OCI-M2 (cell line): ENCODE measurements around the gene TRIM44.

Experiments
- DNase-seq: peaks from one replicate; lab custom pipeline; 2025; ENCODE audit not compliant: unreplicated experiment; lab: John Stamatoyannopoulos, UW

TRIM44 gene, protein sequence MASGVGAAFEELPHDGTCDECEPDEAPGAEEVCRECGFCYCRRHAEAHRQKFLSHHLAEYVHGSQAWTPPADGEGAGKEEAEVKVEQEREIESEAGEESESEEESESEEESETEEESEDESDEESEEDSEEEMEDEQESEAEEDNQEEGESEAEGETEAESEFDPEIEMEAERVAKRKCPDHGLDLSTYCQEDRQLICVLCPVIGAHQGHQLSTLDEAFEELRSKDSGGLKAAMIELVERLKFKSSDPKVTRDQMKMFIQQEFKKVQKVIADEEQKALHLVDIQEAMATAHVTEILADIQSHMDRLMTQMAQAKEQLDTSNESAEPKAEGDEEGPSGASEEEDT

DNA sequence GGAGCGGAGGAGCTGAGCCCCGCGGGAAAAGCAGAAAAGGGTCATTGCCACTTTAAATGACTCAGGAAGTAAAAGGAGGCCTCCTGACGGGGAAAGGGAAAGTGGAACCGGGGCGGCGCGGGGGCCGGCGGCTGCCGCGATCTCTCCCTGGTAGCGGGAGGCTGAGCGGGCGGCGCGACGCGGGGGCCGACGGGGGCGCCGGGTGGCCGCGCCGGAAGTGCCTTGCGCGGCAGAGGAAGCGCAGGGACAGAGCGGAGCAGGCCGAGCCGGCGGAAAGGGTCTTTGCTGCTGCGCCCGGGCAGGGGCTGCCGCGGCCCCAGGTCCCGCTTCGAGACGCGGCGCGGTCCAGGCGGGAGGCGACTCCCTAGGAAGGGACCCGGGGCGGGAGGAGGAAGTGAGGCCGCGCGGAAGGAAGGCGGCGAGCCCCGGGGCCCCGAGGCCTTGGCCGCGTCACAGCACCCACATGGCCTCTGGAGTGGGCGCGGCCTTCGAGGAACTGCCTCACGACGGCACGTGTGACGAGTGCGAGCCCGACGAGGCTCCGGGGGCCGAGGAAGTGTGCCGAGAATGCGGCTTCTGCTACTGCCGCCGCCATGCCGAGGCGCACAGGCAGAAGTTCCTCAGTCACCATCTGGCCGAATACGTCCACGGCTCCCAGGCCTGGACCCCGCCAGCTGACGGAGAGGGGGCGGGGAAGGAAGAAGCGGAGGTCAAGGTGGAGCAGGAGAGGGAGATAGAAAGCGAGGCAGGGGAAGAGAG is at the start of gene TRIM44:
TSS of gene TRIM44 (plus strand) at position 127 of the 759 bp plus-strand sequence. CDS start at position 464, 337 bp downstream.
- DNase-seq = no peak

DNA sequence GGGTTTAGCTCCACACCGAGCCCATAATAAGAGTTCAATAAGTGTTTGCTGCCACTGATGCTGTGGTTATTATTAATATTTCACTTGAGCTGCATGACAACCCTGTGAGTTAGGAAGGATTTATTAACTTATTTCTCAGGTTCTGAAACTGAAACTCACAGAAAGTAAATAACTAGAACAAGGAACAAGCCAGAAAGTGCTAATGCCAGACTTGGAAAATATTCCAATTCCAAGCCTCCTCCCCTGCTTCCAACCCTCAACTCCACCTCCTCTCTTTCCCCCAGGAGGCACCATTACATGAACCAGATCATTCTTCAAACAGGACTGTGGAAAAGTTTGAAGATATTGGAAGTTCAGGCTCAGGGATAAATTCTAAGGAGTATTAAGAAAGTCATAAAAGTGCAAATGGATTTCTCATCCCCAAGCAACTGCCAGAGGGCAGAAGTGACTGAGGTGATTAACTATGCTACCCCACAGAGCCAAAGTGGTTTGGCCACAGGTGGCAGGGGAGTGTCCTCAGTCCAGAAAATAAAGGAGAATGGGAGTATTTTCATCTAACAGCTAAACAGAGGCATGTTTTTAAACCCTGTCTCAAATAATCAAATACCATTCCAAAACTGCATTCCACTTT is 47.5 kb upstream of the TRIM44 start:
- no peak for DNase-seq

DNA sequence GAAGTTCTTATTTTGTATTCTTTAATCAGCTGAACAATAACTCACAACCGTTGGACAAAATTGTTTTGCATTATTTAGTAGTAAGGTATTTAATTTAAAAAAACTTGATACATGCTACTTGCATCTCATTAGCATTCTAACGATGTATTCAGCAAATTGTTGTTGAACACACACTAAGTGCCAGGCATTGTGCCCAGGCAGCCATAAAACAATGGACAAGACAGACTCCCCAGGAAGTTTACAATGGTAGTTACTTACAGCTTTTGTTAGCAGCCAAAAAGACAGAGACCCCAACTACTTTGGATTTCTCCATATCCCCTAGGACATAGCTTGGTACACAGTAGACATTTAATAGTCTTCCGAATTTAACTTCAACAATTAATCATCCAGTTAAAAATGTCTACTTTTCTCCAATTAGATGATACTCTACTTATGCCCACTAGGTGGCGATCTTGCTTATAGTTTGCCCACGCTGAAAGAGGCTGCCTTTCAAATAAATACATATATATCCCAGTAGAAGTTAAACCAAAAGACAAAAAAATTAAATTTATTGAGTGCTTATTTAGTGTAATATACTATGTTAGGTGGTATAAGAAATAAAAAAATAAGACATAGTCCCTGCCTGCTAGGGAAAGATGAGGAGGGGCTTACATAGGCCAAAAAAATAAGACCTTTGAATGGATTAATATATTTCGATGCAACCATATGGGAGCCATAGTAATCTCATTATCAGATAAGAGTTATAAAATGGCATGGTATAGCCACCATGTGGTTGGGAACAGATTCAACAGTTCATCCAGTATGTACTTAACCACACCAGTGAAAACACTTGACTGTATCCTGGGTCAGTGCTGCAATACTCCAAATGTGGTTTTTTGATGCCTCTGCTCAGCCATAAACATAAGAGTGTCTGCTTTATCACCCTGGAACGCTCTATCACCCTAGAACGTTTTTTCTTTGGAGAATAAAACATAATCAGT is 46.4 kb upstream of the TRIM44 start:
- no peak for DNase-seq

DNA sequence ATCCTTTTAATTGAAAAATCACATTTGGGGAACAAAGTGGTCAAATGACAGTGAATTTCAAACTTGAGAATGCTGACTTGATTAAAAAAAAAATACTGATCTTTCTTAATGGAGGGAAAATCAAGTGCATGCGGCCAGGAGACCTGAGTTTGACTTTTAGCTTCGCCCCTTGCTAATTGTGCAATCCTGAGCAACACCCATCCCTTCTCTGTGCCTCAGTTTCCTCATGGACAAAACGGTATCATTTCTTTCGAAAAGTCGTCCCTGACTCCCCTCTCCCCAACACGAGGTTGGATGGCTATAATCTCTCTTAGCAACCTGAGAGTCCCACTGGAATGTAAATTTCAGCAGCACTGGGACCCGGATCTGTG is 45.3 kb upstream of the TRIM44 start:
- no peak for DNase-seq

DNA sequence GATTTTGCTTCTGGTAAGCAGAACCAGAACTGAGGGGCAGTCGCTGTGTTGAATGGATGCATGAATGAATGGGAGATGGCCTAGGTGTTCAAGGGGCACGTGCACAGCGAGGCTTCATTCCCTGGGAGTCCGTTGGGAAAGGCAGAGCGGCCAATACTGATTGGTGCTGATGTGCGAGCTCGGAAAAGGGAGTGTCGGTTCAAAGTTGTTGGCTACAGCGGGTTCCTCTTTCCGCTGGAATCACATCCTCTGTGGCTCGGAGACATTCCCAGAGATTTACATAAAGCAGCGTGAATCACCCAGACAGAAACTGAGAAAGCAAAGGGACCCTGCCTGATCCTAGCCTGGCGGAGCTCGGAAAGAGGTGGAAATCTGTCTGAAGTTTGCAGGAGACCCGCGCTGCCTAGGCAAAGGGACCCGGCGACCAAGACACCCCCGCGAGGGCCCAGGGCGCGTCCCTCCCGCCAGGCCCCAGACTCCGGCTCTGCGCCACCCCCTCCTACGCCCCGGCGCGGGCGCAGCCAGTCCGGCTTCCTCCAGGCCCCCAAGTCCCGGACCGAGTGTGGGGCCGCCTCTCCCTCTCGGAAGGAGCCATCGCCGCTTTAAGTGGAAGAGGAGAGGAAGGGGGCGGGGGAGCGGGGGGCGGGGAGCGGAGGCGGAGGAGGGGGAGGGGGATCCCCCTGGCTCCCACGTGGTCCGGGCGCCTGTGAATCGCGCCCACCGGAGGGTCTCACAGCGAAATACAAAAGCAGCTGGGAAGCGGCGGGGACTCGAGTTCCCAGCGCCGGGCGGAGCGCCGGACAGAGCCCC is 44.7 kb upstream of the TRIM44 start, which contains the start of gene FJX1:
TSS of gene FJX1 (plus strand) at position 774 of the 810 bp plus-strand sequence. CDS start 177 bp downstream, outside the sequence.
- peak; percentile 19 for DNase-seq

DNA sequence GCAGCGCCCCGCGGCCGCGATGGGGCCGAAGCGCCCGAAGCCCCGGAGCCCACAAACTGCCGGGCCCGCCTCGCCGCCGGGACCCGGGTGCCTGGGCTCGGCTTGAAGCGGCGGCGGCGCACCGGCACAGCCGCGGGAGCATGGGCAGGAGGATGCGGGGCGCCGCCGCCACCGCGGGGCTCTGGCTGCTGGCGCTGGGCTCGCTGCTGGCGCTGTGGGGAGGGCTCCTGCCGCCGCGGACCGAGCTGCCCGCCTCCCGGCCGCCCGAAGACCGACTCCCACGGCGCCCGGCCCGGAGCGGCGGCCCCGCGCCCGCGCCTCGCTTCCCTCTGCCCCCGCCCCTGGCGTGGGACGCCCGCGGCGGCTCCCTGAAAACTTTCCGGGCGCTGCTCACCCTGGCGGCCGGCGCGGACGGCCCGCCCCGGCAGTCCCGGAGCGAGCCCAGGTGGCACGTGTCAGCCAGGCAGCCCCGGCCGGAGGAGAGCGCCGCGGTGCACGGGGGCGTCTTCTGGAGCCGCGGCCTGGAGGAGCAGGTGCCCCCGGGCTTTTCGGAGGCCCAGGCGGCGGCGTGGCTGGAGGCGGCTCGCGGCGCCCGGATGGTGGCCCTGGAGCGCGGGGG is 44.0 kb upstream of the TRIM44 start:
- no peak for DNase-seq

DNA sequence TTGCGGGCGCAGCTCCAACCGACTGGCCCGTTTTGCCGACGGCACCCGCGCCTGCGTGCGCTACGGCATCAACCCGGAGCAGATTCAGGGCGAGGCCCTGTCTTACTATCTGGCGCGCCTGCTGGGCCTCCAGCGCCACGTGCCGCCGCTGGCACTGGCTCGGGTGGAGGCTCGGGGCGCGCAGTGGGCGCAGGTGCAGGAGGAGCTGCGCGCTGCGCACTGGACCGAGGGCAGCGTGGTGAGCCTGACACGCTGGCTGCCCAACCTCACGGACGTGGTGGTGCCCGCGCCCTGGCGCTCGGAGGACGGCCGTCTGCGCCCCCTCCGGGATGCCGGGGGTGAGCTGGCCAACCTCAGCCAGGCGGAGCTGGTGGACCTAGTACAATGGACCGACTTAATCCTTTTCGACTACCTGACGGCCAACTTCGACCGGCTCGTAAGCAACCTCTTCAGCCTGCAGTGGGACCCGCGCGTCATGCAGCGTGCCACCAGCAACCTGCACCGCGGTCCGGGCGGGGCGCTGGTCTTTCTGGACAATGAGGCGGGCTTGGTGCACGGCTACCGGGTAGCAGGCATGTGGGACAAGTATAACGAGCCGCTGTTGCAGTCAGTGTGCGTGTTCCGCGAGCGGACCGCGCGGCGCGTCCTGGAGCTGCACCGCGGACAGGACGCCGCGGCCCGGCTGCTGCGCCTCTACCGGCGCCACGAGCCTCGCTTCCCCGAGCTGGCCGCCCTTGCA is 43.3 kb upstream of the TRIM44 start:
- DNase-seq = no peak

DNA sequence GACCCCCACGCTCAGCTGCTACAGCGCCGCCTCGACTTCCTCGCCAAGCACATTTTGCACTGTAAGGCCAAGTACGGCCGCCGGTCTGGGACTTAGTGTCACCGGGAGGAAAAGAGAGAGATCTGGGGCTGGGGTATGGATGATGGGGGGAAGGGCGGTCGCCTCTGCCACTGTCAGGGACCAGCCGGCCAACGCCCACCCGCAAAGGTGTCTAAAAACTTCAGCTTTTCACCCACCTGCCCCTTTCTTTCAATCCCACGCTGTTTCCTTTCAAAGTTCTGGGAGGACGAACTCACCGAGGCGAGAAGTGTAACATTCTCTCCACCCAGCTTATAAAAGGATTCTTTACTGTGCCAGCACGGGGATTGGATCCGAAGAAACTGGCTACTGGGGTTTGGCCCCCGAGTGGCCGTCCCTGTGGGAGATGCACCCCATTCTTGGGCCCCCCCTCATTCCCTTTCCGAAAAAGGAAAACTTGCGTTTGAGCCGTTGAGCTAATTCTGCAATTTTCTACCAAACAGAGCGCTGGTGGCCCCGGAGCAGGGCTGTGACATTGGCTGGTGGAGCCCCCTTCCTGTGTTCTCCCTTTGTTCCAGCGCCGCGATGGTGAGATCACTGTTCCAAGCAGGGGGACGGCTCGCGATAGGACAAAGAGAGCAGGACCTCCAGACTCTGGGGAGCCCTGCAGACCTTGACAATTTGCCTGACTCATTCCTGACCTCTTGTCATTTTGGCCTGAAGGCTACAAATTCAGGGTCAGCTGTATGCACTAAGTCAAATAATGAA is 42.5 kb upstream of the TRIM44 start:
- DNase-seq = no peak

DNA sequence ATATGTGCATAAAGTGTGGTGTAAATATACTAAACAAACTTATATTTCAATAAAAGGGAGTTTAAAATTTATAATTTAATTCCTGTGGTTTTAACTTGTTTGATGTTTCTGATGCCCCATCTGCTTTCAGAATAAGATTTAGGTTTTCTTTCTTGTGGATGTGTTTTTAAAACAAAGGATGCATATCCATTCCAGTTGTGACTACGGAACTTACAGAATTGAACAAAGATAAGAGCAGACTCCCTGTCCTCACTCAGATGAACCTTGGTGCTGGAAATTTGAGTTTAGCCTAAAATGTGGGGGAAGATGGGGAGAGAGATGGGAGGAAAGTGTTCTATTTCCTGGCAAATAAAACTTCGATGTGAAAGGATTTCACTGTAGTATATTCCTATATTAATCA is 41.8 kb upstream of the TRIM44 start:
- DNase-seq = no peak

DNA sequence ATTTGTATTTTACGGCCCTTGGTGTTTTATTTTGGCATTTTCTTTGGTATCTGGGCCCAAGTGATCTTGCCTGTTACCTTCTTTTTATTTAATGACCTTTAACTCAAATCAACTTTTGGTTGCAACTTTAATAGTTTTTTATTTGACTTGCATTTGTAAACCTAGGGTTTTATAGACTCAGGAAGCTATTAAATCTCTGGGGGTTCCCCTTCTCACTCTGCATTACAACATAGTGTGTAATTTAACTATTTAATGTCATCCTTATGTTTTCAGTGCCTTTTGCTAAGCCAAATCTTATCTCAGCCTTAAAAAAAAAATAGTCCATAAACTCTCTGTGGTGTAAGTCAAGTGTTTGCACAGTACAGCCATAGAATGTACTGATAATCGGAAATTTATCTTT is 41.0 kb upstream of the TRIM44 start:
- no peak for DNase-seq

DNA sequence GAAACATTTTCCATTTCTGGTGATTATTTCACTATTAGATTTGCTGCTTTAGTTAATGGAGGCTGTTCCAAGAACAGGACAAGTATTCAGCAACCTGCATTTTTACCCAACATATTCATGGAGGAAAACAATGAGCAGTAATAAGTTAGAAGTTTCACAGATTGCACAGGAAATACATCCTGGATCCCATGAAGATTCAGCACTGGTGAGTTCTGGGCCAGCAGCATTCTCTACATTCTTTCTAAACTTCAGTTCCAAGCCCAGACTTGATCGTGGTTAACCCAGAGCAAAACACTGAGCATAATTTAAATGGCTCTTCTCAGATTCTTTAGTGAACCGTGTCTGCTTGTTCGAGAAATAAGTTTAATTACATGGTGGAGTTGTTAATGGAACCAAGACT is 40.5 kb upstream of the TRIM44 start:
- DNase-seq = no peak

DNA sequence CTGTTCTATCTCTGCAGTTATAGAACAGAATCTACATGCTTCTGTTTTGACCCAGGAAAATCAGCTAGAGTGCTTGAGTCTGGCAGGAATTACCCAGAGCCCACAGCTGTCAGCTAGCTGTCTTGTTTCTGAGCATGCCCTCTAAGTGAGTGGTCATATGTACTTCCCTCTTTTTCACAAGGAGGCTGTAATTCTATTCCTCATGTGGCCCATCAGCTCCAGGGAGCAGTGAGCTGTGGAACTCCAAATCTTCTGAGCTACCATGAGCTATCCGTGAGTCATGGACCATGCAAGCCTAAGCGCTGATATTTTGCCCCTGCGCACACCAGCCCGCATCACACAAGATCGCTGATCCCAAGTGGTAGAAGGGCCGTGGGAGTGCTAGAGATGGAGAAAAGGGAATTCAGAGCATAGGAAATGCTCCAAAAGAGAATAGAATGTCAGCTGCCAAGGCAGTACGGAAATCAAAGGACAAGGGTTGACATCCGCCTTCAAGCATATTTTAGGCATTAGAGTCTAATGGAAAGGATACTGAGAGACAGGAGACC is 38.9 kb upstream of the TRIM44 start:
- no peak for DNase-seq

DNA sequence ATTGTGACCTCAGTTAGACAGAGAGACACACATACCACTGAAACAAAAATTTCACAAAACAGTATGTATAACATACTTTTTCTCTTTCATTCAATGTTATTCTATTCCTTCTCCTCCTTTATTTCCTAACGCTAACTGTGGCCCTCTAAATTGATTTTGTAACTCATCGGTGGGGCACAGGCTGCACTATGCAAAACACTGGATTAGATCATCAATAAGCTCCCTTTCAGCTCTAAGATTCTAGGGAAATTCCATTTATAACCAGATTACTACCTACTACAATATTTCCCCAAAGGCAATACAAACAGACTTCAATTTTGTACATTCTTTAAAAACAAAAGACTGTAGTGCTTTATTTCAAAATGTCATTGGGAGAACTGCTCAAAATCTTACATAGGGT is 38.3 kb upstream of the TRIM44 start:
- DNase-seq = no peak

DNA sequence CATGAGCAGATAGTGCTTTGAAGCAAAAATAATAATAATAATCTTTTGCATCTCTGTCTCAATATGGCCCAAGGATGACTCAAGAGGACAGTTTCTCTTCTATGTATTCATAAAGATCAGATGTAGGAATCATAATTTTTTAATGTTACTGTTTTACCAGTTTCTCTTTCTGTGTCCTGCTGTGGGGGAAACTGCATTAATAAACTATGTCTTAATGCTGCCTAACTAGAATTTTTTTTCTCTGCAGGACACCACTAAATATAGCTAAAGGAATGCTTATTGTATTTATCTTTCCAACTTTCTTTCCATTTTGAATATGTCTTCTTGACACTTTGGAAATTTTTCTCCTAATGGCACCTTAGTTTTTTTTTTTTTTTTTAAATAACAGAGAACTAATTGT is 37.8 kb upstream of the TRIM44 start:
- DNase-seq = no peak

DNA sequence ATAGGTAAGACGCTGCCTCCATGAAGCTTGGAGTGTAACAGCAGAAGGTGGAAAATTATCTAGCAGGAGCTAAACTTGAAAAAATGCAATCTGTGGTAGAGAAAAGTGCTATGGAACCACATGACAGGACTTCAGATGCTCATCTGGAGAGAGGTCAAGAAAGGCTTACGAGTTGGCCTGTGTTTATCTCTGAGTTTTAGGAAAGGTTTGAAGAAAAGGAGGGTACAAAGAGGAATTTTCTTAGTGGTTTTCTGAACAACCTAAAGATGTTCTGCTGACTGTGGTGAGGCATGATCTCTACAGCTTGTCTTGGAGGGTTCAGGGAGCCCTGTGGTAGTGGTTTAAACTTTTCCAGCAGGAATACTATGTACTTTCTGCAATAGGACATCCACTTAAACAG is 36.1 kb upstream of the TRIM44 start:
- DNase-seq = no peak

DNA sequence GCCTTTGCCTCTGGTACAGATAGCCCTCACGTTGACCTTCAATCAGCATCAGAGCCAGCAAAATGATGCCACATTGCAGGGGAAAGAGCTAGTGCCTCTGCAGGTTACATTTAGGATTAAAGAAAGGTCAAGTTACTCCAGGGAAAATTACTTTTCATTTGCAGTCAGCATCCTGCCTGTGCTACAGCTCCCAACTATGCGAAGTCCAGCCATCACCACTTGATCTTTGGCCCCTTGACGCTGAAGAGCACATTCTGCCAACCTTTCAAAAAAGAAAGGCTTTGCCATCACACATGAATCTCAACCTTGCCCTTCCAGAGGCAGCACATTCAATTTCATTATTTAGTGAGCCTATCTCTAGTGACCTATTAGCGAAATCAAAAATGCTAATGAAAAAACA is 33.1 kb upstream of the TRIM44 start:
- DNase-seq = no peak

DNA sequence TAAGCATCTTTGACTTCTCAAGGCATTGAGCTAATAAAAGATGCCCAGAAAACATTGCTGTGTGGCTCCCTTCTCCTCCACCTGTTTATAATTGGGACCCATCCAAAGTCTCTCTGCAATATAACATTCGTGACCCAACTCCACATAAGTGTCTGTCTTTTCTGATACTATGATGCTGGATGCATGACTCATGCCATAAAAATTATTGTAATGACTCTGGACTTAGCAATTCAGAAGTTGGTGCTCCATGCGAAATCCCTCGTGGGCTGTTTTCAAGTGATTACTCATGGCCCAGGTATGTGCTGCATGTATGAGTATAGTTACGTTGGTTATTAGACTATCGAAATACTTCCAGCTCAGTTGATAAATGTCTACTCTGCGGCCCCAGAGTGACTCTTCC is 32.7 kb upstream of the TRIM44 start:
- no peak for DNase-seq

DNA sequence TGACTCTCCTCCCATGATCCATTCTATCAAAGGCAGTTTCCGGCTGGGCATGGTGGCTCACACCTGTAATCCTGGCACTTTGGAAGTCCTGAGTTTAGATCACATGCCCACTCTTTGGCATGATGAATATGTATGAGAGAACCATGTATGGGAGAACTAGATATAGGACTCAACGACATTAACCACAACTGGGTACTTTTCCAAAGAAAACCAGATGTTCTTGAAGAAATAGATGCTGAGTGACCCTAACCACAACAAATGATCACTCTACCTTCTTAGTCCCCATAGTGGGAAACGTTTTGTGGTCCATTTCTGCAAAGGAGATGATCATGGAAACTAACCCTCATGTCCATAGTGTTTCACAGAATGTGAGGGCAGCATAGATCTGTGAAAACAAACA is 30.7 kb upstream of the TRIM44 start:
- DNase-seq = no peak
